HG03060 (cell line): Measurements from ENCODE around the gene SGIP1.
"Not testable (repeated sequence)": the region's sequence is repeated elsewhere in the genome, so short reads cannot be mapped to it uniquely, and the experiment has no call there.

Source experiments
- ATAC-seq: cut with Tn5 transposase; IDR thresholded peaks from one replicate; pipeline ENCODE4 v1.9.1; 2021; ENCODE audit warnings: low read depth, moderate number of reproducible peaks; ENCODE audit not compliant: unreplicated experiment

SGIP1 gene

DNA sequence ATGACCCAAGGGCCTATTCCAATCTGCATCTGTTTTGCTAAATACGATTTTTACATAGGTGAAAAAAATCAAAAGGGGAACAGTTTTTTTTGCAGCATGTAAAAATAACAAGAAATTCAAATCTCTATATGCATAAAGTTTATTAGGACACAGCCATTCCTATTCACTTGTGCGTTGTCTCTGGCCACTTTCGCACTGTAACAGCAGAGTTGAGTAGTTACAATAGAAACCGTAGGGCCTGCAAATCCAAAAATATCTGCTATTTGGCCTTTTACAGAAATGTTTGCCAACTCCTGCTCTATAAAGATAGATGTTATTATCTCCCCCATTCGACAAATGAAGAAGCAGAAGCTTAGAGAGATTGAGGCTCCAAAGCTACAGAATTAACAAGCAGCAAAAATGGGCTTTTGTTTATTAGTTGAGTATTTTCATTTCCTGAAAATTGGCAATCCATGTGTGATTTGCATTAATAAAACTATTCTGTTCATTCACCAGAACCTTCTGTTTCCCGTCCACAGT lies 223.8 kb downstream of the SGIP1 start:
- ATAC-seq = no peak

DNA sequence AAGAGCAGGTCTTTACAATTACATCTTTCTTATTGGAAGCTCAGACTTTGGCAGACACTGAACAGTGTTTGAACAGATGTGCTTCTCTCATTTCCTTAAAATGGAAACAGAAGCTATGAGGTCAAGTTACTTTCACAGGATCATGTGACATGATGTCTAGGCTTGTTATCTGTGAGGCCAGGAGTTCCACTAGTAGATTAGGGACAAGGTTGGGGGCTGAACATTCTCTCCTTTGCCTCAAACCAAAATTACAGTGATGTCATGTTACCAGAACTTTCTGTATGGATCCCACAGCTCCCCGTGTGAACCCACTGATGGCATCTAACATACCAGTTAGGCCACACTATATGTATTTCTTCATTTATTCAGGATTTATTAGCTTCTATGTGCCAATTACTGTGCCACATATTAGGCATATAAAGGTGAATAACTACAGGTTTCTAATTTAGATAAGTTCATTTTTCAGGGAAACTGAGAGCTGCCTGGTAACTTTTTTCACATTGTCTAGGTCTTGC lies 224.3 kb downstream of the SGIP1 start:
- ATAC-seq = peak; percentile 100

DNA sequence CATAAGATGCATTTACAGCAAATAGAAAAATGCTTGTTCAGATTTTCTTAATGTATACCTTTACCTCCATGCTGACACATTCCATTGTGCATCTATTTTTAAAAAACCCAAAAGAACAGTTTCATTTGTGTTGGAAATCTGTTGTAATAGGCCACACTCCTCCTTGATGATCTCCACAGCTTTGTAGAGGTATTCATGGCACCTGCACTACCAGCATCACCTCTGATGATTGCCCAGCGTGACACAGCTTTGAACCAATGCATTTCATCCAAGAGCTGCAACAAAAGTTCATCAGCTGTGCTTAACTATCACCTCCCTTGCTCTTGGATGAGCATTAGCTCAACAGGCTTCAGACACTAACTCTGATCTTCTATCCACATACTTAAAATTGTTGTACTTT lies 226.6 kb downstream of the SGIP1 start:
- no peak for ATAC-seq

DNA sequence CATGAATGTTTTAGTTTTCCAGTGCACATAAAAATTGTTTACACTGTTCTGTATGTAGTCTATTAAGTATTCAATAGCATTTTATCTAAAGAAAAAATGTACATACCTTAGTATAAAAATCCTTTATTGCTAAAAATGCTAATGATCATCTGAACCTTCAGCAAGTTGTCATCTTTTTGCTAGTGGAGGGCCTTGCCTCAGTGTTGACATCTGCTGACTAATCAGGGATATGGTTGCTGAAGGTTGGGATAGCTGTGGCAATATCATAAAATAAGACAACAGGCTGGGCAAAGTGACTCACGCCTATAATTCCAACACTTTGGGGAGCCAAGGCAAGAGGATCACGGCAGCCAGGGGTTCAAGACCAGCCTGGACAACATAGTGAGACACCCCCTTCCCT lies 227.3 kb downstream of the SGIP1 start:
- no peak for ATAC-seq

DNA sequence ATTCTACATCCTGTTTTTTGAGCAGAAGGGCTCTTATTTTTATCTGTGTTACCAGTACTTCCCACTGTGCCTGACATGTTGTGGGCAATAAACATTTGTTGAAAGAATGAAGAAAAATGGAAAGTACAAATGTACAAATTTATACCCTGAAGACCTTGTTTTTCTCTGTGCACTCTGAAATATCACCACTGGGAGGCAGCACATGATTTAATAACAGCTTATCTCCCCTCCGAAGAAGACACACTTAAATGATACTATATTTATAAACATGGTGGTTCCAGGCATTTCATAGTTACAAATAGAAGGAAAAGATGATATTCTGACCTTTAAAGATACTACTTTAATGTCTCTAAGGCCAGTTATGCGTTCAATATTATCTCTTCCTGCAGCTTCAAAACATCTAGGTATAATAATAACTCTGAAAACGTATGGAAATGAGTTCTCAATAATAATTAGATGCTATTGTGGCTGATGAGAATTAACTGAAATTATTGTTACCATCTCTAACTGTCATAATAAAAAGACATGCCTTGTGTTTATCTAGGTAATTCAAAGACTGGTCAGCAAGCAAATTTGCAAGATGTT lies 231.1 kb downstream of the SGIP1 start:
- peak; percentile 64 for ATAC-seq

DNA sequence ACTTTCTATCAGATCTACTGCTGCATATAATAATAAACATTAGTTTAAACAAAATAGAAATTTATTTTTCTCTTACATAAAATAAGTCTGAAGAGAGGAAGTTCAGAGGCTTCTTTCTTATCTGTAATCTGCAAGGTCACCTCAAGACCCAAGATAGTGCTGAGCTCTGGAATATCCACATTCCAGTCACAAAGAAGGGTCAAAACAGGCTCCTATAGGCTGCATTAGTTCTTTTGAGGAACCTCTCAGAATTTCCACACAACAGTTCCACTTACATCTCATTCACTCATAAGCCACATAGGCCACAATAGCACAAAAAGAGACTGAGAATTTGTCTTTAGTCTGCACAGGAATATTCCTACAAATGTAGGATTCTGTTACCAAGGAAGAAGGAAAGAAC lies 233.7 kb downstream of the SGIP1 start:
- no peak for ATAC-seq

DNA sequence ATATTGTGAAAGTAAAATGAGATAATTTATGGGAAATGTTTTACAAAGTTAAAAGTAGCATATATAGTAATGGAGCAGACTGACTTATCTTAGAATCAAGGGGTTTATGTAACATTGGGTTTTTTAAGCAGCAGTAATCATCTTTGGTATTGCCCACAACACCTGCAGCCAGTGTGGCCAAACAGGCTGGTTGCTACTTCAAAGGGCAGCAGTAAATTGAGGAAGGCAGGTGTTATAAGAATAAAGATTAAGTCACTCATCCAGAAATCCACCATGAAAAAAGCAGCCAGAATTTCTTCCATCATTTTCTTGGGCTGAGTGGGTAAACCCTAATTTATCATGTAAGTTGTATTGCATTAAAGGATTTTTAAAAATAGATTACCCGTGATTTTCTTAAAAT lies 235.0 kb downstream of the SGIP1 start:
- no peak for ATAC-seq

DNA sequence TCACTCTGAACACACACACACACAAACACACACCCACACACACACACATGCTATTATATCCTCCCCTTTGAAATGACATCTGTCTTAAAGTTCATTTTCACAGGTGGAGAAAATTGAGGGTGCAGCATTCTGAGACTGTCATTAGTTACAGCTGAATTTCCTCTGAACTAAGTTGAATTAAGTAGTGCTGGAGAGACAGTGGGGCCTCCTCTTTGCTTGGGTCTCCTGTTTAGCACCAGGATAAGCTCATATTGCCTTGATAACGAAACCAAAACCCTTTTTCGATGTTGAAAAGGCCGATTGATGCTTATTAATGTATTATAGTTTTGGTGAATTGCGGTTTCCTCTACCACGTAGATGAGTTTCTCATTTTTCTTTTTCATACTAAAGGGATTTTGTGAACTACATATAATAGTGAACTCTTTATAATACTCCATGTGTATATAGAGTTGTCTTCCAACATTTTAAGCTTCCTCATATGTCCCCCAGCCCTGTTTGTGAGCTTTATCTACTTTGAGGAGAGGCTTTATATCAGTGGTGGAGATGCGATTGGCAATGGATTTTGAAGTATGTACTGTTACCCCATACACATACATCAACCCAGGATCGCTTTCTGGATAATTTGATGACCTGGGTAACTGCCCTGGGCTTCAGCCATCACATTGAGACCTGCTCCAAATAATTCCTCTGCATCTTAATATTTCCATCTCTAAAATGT lies 235.7 kb downstream of the SGIP1 start:
- no peak for ATAC-seq

DNA sequence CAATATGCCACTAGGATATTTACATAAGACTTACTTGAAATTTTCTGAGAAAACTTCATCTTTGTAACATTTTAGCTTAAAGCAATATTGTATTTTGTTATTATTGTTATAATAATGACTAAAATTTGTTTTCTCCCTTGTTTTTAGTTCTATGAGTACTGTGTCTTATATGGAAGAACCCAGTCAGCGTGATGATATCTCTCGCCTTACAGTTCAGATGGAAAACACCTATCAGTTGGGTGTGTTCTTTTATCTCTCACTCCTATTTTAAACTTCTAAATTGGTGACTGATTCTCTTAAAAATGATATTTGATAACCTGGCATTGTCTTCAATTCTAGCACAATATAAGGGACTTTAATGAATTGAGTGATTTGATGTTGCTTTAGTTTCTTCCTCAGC lies 236.3 kb downstream of the SGIP1 start:
- no peak for ATAC-seq

DNA sequence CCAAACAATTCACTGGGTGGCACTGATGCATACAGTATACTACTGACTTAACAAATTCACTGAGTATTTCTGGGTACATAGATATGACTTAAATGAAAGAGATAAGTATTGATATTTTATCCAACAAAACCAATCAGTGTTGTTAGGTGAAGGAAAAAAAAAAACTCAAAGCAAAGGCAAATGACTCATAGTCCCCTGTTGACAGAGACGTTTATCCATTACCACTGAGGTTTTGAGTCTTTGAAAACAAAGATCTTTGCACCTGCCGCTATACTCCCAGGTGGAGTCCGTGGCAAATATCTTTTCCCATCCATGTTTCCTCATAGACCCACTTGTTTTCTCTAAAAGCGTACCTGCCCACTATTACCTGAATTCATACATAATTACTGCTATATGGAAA lies 236.7 kb downstream of the SGIP1 start:
- ATAC-seq = no peak

DNA sequence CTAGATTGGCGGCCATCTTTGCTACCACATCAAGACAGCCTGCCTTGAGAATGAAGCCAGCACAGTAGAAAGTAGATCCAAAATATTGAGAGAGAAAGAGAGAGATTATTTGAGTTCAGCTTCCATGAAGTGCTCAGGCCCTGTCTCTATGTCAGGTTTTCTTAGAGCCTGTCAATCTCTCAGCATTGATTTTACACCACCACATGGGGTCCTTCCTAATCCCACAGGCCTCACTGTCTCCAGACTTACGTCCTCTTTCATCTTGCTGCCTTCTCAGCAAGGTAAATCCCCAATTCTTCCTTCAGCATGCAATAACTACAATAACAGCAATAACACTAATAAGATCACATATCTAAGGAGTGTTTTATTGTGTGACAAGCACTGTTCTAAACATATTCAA lies 239.3 kb downstream of the SGIP1 start:
- ATAC-seq = no peak

DNA sequence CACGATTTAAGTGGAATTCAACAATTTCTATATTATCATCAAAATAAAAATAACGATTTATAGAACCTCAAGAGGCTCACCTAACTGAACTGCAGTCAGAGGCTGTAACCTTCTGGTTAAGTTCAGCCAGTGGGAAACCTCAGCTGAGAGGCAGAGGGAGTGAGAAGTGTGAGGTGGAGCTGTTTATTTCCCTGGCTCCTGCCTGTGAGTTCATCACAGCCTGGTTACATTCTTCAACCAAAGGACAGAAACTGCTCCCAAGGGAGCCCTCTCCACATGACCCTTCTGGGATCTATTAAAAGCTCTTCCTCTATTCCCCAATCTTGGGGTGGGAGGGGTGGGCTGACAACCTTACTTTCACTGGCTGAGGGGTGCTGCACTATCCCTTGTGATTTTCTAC lies 240.5 kb downstream of the SGIP1 start:
- no peak for ATAC-seq

DNA sequence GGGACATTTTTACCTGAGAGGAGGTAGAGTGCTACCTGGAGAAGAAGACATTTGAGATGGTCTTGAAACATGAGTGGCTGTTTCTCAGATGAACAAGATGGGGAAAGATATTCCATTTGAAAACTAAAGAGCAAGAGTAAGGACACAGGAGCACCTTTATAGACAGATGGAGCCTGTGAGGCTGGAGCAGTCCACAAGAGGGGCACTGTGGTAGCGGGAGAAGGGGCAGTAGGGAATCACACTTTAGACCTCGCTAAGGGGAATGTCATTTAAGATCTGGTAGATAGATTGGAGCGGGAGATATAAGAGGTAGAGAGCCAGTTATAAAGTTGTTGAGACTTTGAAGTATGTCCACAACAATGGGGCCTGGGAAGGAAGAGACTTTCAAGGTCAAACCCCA lies 241.7 kb downstream of the SGIP1 start:
- no peak for ATAC-seq

DNA sequence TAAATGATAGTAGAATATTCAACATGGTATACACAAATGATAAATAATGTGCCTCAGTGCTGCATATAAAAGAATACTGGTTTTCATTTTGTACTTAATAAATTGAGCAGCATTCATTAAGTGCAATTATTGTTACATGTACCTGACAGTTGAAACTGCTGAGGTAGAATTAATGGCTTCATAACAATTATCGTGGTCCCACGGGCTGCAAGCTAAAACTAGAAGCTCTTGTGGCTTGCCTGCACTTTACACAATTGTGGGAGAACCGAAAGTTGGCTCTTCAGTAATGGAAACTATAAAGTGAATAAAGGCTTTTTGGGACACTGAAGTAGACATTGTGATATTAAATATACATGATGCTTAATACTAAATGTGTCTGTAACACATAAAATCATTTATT lies 243.9 kb downstream of the SGIP1 start:
- ATAC-seq = no peak

DNA sequence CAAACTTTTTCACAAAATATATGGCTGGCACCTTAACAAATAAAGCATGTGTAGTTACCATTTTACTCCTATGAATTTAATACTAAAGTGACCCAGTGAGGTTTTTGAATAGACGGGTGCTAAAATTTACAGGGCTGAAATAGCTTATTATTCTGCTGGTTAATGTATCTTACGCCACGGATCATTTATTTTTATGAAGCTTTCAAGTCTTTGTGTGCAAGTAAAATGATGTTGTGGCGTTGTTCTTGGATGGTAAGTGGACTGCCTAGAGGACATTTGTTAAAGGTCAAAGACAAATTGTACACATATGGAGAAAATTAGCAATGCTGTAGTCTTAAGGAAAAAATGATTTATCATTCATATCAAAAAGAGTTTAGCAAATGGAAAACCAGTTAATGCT lies 244.3 kb downstream of the SGIP1 start:
- ATAC-seq = no peak

DNA sequence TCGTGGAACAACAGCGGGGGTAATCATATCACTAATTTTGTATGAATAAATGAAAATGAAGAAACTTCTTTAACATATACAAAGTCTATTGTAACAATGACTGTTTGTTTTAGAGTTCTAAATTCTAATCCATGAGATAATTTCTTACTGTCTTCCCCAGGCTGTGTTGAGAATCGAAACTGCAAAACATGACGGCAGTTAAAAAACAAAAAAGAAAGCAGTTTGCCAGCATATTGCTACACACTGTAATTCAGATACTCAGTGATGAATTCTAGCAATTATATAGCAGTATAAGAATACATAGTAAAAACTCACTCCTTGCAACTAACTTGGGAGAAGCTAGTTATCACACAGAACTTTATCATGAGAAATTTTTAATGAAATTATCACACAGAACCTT lies 245.0 kb downstream of the SGIP1 start:
- no peak for ATAC-seq

DNA sequence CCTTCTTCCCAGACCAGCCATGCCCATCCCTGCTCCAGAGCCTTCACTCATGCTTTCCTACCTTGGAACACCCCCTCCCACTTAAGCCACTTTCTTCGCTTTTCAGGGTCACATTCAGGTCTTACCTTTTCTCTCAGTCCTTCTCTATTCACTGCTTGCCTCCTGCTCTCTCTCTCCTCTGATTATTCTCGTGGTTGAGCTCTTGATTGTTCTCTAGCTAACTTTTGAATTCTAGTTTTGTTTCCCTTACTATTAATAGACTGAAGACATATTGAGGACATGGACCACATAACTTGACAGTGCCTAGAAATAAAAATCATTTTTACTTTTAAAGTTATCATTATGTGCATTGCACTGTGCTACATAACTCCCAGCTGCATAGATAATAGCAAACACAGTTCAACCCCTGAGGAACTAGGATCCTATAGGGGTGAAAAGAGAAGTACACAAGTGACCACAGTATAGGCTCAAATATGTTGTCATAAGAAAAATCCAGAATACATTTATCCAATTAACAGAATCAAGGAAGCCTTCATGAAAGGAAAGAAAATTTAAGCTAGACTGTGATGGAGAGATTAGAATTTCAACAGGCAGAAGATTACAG lies 245.6 kb downstream of the SGIP1 start:
- ATAC-seq = no peak

DNA sequence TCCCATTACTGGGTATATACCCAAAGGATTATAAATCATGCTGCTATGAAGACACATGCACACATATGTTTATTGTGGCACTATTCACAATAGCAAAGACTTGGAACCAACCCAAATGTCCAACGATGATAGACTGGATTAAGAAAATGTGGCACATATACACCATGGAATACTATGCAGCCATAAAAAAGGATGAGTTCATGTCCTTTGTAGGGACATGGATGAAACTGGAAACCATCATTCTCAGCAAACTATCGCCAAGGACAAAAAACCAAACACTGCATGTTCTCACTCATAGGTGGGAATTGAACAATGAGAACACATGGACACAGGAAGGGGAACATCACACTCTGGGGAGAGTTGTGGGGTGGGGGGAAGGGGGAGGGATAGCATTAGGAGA lies 251.8 kb downstream of the SGIP1 start:
- not testable (repeated sequence) for ATAC-seq

DNA sequence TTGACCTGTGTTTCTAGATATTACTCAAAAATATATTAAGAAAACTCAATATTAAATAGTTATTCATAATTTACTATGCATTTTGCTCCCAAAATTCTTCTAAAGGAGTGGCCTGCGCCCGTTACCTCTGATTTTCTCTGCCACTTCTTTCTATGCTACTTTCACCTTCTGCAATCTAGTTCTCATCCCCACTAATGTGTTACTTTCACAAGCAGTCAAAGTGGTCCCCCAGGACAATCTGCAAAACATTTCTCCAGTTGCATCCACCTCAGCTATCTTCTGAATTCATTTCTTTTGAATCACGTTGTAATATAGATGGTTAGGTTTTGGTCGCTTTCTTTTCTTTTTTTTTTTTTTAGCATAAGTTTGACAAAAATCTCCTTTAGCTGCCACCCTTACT lies 253.7 kb downstream of the SGIP1 start:
- peak; percentile 41 for ATAC-seq

DNA sequence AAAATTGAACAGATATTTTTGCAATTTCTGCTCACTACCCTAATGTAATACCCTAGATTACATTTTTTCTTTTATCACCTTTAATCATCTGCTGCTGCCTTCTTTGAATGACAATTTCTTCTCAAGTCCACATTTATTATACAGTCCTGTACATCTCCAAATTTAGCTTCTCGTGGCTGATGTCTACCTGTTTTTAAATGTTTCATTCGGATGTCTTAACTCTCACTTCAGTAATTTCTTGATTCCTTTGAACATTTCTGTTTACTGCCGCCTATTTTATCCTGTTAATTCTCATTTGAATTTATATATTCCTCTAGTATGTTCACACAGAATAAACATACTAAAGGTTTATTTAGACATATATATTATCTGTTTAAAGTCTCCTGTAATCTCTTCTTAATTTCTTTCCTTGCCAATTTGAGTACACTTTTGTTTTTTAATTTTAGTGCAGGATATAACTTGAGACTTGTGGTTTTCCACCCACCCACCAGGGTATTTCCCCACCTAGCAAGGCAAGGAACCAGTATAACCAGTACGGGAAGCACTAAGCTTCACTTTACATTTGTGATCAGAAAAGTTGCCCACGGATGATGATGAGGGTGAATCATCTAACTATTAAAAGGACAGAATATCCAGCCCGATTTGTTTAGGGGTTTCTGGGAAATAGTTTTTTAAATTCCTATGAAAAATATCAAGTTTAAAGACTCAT lies 254.4 kb downstream of the SGIP1 start:
- peak; percentile 73 for ATAC-seq
